Kidney glomerular epithelial cell (primary cell): Measurements from ENCODE around the gene FAM174C.
A peak's percentile ranks its signal among the peaks of the same experiment; 100 is the strongest.
"Not testable (repeated sequence)": the region's sequence is repeated elsewhere in the genome, so short reads cannot be mapped to it uniquely, and the experiment has no call there.

Experiments
- DNase-seq: peaks from one replicate; lab custom pipeline; 2025; lab: John Stamatoyannopoulos, UW

The FAM174C gene

DNA sequence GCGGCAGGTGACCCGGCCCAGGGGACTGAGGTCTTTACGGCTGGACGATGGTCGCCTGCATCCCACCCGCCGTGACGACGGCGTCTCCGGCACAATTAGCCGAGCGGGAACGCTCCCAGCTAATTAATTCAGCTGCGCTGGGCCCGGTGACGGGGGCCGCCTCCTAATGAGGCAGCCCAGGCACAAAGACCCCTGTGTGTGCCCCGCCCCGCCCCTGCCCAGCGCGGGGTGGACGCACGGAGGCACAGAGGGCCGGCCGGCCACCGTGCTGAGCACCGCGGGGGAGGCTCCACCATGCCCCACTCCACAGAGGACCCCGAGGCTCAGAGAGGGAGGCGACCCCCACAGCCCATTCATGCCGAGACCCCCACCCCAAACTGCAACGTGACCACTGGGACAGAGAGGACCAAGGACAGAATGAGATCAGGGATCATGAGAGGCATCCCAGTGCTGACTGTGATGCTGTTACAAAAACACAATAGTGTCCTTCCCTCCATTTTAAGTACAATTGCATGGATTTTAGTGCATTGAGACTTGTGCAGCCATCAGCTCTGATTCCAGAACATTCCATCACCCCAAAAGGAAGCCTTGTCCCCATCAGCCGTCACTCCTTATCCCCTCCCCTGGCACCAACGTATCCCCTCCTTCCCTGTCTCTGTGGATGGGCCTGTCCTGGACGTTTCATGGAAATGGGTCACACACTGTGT is 27.4 kb downstream of the FAM174C start:
- DNase-seq = no peak

- DNase-seq = no peak
These were observed 29.0 kb downstream of the FAM174C start for GRCh38 chr19:1304197-1304924.

DNA sequence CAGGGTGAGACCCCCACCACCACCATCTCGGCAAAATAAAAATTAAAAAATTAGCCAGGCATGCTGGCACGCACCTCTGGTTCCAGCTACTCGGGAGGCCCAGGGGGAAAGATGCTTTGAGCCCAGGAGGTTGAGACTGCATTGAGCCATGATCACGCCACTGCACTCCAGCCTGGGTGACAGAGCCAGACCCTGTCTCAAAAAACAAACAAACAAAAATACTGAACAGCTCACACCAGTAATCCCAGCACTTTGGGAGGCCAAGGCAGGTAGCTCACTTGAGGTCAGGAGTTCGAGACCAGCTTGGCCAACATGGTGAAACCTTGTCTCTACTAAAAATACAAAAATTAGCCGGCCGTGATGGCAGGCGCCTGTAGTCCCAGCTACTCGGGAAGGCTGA is 30.0 kb downstream of the FAM174C start:
- not testable (repeated sequence) for DNase-seq

DNA sequence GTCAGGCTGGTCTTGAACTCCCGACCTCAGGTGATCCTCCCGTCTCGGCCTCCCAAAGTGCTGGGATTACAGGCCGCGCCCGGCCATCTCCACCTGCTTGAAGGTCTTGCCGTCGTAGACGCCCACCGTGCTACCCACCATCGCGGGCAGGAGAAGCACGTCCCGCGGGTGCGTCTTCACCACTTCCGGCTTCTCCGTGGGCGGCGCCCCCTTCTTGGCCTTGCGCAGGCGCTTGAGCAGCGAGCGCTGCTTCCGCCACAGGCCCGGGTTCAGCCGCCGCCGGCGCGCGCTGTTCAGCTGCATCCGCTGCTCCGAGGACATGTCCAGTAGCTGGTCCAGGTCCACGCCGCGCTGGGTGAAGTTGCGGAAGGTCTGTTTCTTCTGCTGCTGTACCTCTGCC is 32.0 kb downstream of the FAM174C start:
- DNase-seq = no peak

GRCh38 chr19:1307755-1308303 is 32.5 kb downstream of the FAM174C start:
- no peak for DNase-seq

- no peak for DNase-seq
These were observed 33.4 kb downstream of the FAM174C start for GRCh38 chr19:1308718-1309117.

- no peak for DNase-seq
These were observed 34.9 kb downstream of the FAM174C start for GRCh38 chr19:1309977-1310852.

- no peak for DNase-seq
These were observed 35.5 kb downstream of the FAM174C start for GRCh38 chr19:1310853-1311180.

DNA sequence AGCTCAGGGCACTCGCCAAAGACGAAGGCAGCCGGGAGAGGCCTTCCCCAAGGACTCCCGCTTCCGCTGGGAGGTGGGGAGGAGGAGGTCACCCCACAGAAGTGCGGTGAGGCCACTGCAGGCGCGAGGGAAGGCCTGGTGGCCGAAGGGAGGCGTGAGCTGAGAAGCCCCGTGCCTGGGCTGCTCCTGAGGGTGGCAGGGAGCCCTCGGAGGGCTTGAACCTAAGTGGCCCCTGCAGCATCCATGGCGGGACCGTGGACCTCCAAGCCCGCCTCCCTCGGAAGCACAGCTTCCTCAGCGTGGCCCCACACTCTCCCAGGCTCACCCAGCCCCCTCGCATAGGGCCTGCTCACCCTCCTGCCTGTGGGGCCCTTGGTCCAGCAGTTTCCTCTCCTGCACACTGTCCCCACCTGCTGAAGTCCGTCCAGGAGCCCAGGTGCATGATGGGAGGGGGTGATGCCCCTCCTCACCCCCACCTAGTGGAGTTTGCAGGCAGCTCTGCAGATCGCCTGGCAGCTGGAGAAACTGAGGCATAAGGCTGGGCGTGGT is 36.3 kb downstream of the FAM174C start:
- no peak for DNase-seq

GRCh38 chr19:1312767-1313694 is 37.7 kb downstream of the FAM174C start:
- peak; percentile 70 for DNase-seq

- DNase-seq = no peak
These were observed 38.6 kb downstream of the FAM174C start for GRCh38 chr19:1313695-1314613.

DNA sequence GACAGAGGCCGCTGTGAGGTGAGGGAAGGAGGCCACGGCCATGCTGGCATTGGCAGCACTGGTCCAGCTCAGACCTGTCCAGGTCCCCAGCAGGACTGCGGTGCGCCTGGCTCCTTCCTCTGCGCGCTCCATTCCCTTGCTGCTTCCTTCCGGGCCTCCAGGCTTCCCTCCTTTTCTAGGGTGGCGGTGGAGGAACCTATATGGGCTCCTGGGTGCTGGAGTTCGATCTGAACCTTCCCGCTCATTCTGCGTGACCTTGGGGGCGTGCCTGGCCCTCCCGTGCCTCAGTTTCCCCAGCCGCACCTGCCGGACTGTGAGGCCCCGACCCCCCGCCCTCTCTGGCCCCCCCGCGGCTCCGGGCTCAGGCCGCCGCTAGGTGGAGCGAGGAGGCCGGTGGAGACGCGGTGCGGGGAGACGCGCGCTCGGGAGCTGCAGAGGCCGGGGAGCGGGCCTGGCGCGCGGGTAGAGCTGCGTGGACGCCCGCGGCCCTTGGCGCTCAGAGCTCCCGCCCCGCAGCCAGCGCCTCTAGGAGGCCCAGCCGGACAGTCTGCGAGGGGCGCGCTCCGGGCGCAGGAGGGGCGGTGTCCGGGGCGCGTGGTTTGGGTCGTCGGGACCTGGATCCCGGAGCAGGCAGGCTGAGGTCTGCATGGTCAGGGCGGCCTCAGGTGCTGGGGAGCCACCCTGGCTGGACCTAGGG is 40.3 kb downstream of the FAM174C start:
- DNase-seq = peak; percentile 15

DNA sequence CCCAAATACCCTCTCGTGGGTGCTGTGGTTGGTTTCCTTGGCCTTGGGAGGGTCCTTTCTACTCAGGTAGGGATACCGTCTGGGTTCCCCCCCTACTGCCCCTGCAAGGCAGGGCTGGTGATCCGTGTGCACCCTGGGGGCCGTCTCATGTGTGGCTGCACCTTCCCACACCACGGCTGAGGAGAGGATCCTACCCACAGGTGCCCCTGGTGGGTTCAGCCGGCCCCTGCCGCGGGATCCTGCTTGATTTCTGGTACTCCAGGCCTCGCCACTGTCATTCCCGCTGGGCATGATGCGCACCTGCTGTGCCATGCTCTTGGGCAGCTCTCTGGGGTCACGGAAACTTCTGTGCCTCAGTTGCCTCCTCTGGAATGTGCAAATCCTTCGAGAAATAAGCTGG is 41.1 kb downstream of the FAM174C start:
- no peak for DNase-seq

- no peak for DNase-seq
These were observed 42.1 kb downstream of the FAM174C start for GRCh38 chr19:1317274-1318003.

GRCh38 chr19:1318678-1319471 is 43.5 kb downstream of the FAM174C start:
- DNase-seq = no peak

- DNase-seq = not testable (repeated sequence)
These were observed 44.9 kb downstream of the FAM174C start for GRCh38 chr19:1320282-1320650.

GRCh38 chr19:1321539-1321938 is 46.2 kb downstream of the FAM174C start:
- no peak for DNase-seq
